GM19324 (cell line): ENCODE measurements around the gene HPX.

Experiments
- ATAC-seq: cut with Tn5 transposase; IDR thresholded peaks from one replicate; pipeline ENCODE4 v1.9.1; 2021; ENCODE audit warnings: mild to moderate bottlenecking, moderate library complexity; ENCODE audit not compliant: unreplicated experiment, low FRiP score

HPX gene

GRCh38 chr11:6440906-6441358, at the start of gene HPX:
TSS of gene HPX (minus strand) at chr11:6440987. CDS start at chr11:6440963, 24 bp downstream.
- no peak for ATAC-seq

GRCh38 chr11:6489306-6489705, 48.5 kb upstream of the HPX start:
- no peak for ATAC-seq

- ATAC-seq, result no peak
These were observed 48.0 kb upstream of the HPX start for GRCh38 chr11:6488821-6489220.

GRCh38 chr11:6488342-6488741, 47.6 kb upstream of the HPX start:
- ATAC-seq, result no peak

- no peak for ATAC-seq
These were observed 46.2 kb upstream of the HPX start for GRCh38 chr11:6486938-6487337.

GRCh38 chr11:6486256-6486655, 45.5 kb upstream of the HPX start:
- ATAC-seq, result no peak

- ATAC-seq, result no peak
These were observed 44.9 kb upstream of the HPX start for GRCh38 chr11:6485661-6486060.

- no peak for ATAC-seq
These were observed 42.2 kb upstream of the HPX start for GRCh38 chr11:6483015-6483414.

- no peak for ATAC-seq
These were observed 41.7 kb upstream of the HPX start for GRCh38 chr11:6482441-6482840.

GRCh38 chr11:6481924-6482275, 41.1 kb upstream of the HPX start:
- no peak for ATAC-seq

GRCh38 chr11:6481012-6481923, 40.5 kb upstream of the HPX start, which contains the start of the genes ARFIP2 and TIMM10B:
TSS of gene ARFIP2 (minus strand) at chr11:6481331. CDS start at chr11:6480421, 910 bp downstream.
TSS of gene TIMM10B (plus strand) at chr11:6481501. CDS start at chr11:6481517, 16 bp downstream.
- ATAC-seq, result peak; percentile 99

GRCh38 chr11:6480299-6480914, 39.6 kb upstream of the HPX start:
- ATAC-seq, result no peak

GRCh38 chr11:6476571-6476970, 35.8 kb upstream of the HPX start:
- ATAC-seq, result no peak

- no peak for ATAC-seq
These were observed 35.1 kb upstream of the HPX start for GRCh38 chr11:6475936-6476335.

GRCh38 chr11:6474806-6475500, 34.2 kb upstream of the HPX start:
- ATAC-seq, result no peak

GRCh38 chr11:6474413-6474792, 33.6 kb upstream of the HPX start:
- ATAC-seq, result no peak

GRCh38 chr11:6473451-6474412, 32.9 kb upstream of the HPX start, which contains the start of gene TRIM3:
TSS of gene TRIM3 (minus strand) at chr11:6473941. CDS start at chr11:6465695, 8,246 bp downstream.
- peak; percentile 89 for ATAC-seq

- no peak for ATAC-seq
These were observed 32.1 kb upstream of the HPX start for GRCh38 chr11:6472934-6473333.

GRCh38 chr11:6469599-6469998, 28.8 kb upstream of the HPX start:
- ATAC-seq, result no peak
